Lower leg skin (tissue), 3 donors: ENCODE measurements around the gene PEX16.

Experiments used
- CTCF ChIP-seq, 3 donors: fragments of 450-650 bp; IDR thresholded peaks; one replicate each; pipeline ENCODE4 v1.5.1; 2016; ENCODE audit warnings: antibody characterized with exemption in 3 of 3, mild to moderate bottlenecking in 3 of 3, moderate library complexity in 2 of 3
- POLR2A ChIP-seq, 2 donors: fragments of 450-650 bp; IDR thresholded peaks; one replicate each; pipeline ENCODE4 v1.6.1; 2016 to 2017; ENCODE audit warnings: antibody characterized with exemption in 2 of 2, mild to moderate bottlenecking in 1 of 2, moderate library complexity in 1 of 2

- TF ChIP-seq CTCF (IDR thresholded peaks at IDR 0.05): no peak
- no peak for TF ChIP-seq POLR2A (IDR thresholded peaks at IDR 0.05)
These were observed 37.6 kb downstream of the PEX16 start for GRCh38 chr11:45879803-45880686.
